ENCODE data around the gene CEP131. TPM values are rescaled to one million over a fixed set of nuclear protein-coding genes. Genes with fewer than 3 reads are reported as not detected.

Gene CEP131
- total RNA-seq, 1 donor from 2014 or later, result 26.2 TPM

DNA sequence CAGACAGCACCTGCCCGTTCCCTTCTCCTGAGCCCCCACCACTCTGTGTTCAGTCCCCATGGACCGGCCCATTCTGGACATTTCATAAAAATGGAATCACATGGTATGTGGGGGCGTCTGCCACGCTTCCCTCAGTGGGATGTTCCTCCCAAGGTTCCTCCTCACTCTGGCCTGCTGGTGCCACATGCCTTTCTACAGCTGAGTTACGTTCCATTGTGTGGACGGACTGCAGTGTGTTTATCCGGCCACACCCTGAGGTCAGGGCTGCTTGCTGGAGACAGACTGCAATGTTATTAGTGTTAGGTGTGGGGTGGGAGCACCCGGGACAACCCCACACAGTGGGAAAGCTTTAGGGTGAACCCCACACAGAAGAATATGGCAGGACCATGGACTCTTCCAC is 50.8 kb downstream of the CEP131 start:
- Histone ChIP-seq H3K27me3 (ENCODE audit: control insufficient read depth, insufficient read depth, low read length) (peaks cover 11% of the 10 kb centered on the region), H3K4me3 (ENCODE audit: low read depth, low read length) (no peak overlapping the region), H3K36me3 (ENCODE audit: control insufficient read depth, insufficient read depth, low read length) (no peaks in the 10 kb centered on the region)
- TF ChIP-seq, protein P1, sequence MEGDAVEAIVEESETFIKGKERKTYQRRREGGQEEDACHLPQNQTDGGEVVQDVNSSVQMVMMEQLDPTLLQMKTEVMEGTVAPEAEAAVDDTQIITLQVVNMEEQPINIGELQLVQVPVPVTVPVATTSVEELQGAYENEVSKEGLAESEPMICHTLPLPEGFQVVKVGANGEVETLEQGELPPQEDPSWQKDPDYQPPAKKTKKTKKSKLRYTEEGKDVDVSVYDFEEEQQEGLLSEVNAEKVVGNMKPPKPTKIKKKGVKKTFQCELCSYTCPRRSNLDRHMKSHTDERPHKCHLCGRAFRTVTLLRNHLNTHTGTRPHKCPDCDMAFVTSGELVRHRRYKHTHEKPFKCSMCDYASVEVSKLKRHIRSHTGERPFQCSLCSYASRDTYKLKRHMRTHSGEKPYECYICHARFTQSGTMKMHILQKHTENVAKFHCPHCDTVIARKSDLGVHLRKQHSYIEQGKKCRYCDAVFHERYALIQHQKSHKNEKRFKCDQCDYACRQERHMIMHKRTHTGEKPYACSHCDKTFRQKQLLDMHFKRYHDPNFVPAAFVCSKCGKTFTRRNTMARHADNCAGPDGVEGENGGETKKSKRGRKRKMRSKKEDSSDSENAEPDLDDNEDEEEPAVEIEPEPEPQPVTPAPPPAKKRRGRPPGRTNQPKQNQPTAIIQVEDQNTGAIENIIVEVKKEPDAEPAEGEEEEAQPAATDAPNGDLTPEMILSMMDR (IDR thresholded peaks at IDR 0.05; ENCODE audit: insufficient read depth, low read length, poor library complexity, severe bottlenecking), result no peak
- no peak for DNase-seq (ENCODE audit: low read depth)

DNA sequence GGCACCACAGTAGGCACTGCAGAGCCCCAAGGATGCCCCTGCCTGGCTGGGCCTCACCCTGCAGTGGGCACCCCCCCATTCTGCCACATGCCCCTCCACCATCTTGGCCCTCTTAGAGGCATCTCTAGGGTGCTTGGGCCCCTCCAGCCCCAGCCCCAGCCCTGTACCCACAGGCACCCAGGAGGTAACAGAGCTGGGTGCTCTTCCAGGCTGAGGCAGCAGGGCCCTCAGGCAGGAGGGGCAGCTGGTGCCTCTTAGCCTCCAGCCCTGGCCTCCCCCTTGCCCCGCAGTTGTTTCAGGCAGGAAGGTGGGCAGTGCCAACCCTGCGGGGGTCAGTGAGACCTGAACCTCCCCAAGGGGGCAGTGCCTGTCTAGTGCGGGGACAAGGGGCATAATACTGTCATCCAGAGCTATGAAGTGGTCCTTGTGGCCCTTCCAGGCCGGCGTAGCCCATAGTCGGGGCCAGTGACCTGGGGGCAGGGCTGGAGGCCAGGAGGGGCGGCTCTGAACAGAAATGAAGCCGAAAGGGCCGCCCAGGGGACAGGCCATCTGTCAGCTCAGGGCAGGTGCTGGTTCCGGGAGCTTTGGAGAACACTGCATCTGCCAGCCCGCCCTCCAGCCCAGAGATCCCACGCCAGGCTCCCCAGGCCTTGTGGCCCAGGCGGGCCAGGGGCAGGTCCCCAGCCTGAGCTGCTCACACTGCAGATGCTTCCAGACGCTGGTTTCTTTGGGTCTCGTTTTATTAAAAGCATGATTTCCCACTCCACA is 51.9 kb downstream of the CEP131 start:
- TF ChIP-seq, protein P1 (IDR thresholded peaks at IDR 0.05; ENCODE audit: insufficient read depth, low read length, poor library complexity, severe bottlenecking), result no peak
- no peaks in the 10 kb centered on the region for H3K36me3 ChIP-seq (ENCODE audit: control insufficient read depth, insufficient read depth, low read length)
- DNase-seq (ENCODE audit: low read depth), result no peak
- H3K4me3 ChIP-seq (ENCODE audit: low read depth, low read length), result no peak overlapping the region
- H3K27me3 ChIP-seq (ENCODE audit: control insufficient read depth, insufficient read depth, low read length), result peaks cover 17% of the 10 kb centered on the region

DNA sequence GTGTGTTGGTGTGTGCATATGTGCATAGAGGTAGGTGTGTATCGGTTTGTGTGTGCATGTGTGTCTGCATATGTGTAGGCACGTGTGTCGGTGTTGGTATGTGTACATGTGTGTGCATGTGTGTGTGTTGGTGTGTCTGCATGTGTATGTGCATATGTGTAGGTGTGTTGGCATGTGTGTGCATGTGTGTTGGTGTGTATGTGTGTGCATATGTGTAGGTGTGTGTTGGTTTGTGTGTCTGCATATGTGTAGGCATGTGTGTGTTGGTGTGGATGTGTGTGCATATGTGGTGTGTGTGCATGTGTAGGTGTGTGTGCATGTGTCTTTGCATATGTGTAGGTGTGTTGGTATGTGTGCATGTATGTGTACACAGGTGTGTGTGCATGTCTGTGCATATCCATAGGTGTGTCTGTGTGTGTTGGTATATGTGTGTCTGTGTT is 52.9 kb downstream of the CEP131 start:
- no peak for DNase-seq (ENCODE audit: low read depth)
- Histone ChIP-seq H3K27me3 (ENCODE audit: control insufficient read depth, insufficient read depth, low read length) (peaks cover 26% of the 10 kb centered on the region), H3K36me3 (ENCODE audit: control insufficient read depth, insufficient read depth, low read length) (no peaks in the 10 kb centered on the region), H3K4me3 (ENCODE audit: low read depth, low read length) (no peak overlapping the region)
- TF ChIP-seq, protein P1 (IDR thresholded peaks at IDR 0.05; ENCODE audit: insufficient read depth, low read length, poor library complexity, severe bottlenecking), result no peak

DNA sequence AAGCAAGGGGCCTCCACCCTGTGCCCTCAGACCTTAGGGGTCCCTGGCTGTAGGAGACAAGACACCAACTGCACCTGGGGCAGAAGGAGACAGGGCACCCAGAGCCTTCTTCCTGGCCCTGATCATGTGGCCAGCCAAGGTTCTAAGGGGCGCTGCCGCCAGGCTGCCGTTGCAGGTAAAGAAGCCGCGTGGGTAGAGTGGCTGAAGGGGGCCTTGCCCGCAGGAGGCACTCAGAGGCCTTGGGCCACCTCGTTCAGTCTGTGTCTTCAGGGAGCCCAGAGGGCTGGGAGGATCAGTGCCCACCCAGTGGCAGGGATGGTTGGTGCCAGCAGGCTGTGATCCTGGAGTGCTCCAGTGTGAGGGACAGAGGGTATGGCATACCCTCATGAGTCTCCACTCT is 55.1 kb downstream of the CEP131 start:
- TF ChIP-seq, protein P1 (IDR thresholded peaks at IDR 0.05; ENCODE audit: insufficient read depth, low read length, poor library complexity, severe bottlenecking), result no peak
- no peak for DNase-seq (ENCODE audit: low read depth)
- Histone ChIP-seq H3K4me3 (ENCODE audit: low read depth, low read length) (no peak overlapping the region), H3K36me3 (ENCODE audit: control insufficient read depth, insufficient read depth, low read length) (no peaks in the 10 kb centered on the region), H3K27me3 (ENCODE audit: control insufficient read depth, insufficient read depth, low read length) (peaks cover 38% of the 10 kb centered on the region)

DNA sequence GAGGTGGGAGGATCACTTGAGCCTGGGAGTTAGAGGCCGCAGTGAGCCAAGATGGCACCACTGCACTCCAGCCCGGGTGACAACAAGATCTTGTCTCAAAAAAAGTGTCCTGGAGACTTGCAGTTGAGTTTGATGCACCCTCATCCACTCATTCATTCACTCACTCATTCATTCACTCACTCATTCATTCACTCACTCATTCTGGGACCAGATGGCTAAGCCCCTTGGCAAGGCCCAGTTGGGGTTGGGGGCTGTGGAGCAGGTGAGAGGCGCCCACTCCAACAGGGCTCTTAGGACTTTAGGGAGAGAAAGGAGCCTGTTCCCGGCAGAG is 55.6 kb downstream of the CEP131 start:
- TF ChIP-seq, protein P1 (IDR thresholded peaks at IDR 0.05; ENCODE audit: insufficient read depth, low read length, poor library complexity, severe bottlenecking), result no peak
- no peak for DNase-seq (ENCODE audit: low read depth)
- Histone ChIP-seq H3K36me3 (ENCODE audit: control insufficient read depth, insufficient read depth, low read length) (no peaks in the 10 kb centered on the region), H3K27me3 (ENCODE audit: control insufficient read depth, insufficient read depth, low read length) (peaks cover 38% of the 10 kb centered on the region), H3K4me3 (ENCODE audit: low read depth, low read length) (no peak overlapping the region)

DNA sequence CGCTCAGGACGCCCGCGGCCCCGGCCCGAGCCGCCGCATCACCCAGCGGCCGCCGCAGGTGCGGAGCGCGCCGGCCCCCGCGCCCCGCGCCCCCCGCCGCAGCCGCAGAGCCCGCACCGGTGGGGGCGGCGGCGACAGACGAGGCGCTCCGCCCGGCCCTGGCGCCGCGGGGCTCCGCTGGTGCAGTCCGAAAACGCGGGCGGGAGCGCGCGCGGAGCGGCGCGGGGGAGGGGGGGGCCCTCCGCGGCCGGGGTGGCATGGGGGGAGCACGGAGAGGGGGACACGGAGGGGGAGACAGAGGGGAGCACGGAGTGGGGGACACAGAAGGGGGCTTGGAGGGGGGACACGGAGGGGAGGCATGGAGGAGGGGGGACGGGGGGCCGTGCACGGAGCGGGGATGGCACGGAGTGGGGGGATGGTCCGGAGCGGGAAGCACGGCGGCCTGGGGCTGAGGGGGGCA is 56.7 kb downstream of the CEP131 start, which contains the start of gene AATK:
AATK (minus strand) TSS at position 189 of the 460 bp plus-strand sequence. CDS start 229 bp downstream, outside the sequence.
- TF ChIP-seq, protein P1 (IDR thresholded peaks at IDR 0.05; ENCODE audit: insufficient read depth, low read length, poor library complexity, severe bottlenecking), result no peak
- DNase-seq (ENCODE audit: low read depth), result no peak
- Histone ChIP-seq H3K36me3 (ENCODE audit: control insufficient read depth, insufficient read depth, low read length) (no peaks in the 10 kb centered on the region), H3K27me3 (ENCODE audit: control insufficient read depth, insufficient read depth, low read length) (peaks cover 42% of the 10 kb centered on the region), H3K4me3 (ENCODE audit: low read depth, low read length) (peak within 1 kb of the TSS; percentile 17)
